HK-2 (cell line): ENCODE measurements around the gene KISS1.

Source experiments
- DNase-seq: peaks from one replicate; pipeline ENCODE4 v3.0.0-alpha.2; 2018; ENCODE audit not compliant: unreplicated experiment

Gene KISS1

GRCh38 chr1:204218552-204218951 is 22.3 kb upstream of the KISS1 start:
- no peak for DNase-seq

- no peak for DNase-seq
Measured at GRCh38 chr1:204217648-204218000, 21.3 kb upstream of the KISS1 start.

GRCh38 chr1:204216880-204217647 is 20.8 kb upstream of the KISS1 start:
- DNase-seq = no peak

GRCh38 chr1:204216236-204216635 is 19.9 kb upstream of the KISS1 start:
- DNase-seq = no peak

GRCh38 chr1:204213668-204214662 is 17.7 kb upstream of the KISS1 start, which contains the start of gene GOLT1A:
GOLT1A (minus strand) TSS chr1:204213988; CDS start chr1:204213906, 82 bp downstream.
- DNase-seq = peak; percentile 96

- no peak for DNase-seq
Measured at GRCh38 chr1:204212715-204213114, 16.4 kb upstream of the KISS1 start.

GRCh38 chr1:204211046-204211445 is 14.8 kb upstream of the KISS1 start:
- no peak for DNase-seq

GRCh38 chr1:204207136-204207616 is 10.9 kb upstream of the KISS1 start:
- DNase-seq = peak; percentile 70

- no peak for DNase-seq
Measured at GRCh38 chr1:204206121-204206520, 9.8 kb upstream of the KISS1 start.

GRCh38 chr1:204205486-204205885 is 9.2 kb upstream of the KISS1 start:
- no peak for DNase-seq

- no peak for DNase-seq
Measured at GRCh38 chr1:204204944-204205343, 8.7 kb upstream of the KISS1 start.

- DNase-seq = no peak
Measured at GRCh38 chr1:204203206-204203767, 7.0 kb upstream of the KISS1 start.

GRCh38 chr1:204202481-204202880 is 6.2 kb upstream of the KISS1 start:
- no peak for DNase-seq

- DNase-seq = no peak
Measured at GRCh38 chr1:204201348-204202040, 5.2 kb upstream of the KISS1 start.

GRCh38 chr1:204199579-204199978 is 3.3 kb upstream of the KISS1 start:
- no peak for DNase-seq

GRCh38 chr1:204198348-204199340 is 2.4 kb upstream of the KISS1 start:
- peak; percentile 78 for DNase-seq

- no peak for DNase-seq
Measured at GRCh38 chr1:204197068-204197467, 777 bp upstream of the KISS1 start.

GRCh38 chr1:204194771-204195170 is 1.5 kb downstream of the KISS1 start:
- DNase-seq = no peak

- DNase-seq = no peak
Measured at GRCh38 chr1:204194080-204194479, 2.2 kb downstream of the KISS1 start.

- no peak for DNase-seq
Measured at GRCh38 chr1:204192589-204193352, 3.5 kb downstream of the KISS1 start.
